MV-4-11 (cell line): ENCODE measurements around the gene AQP10.
"Not testable (repeated sequence)": the region's sequence is repeated elsewhere in the genome, so short reads cannot be mapped to it uniquely, and the experiment has no call there.

Source experiments
- DNase-seq: peaks from one replicate; lab custom pipeline; 2025; lab: John Stamatoyannopoulos, UW

AQP10 gene

DNA sequence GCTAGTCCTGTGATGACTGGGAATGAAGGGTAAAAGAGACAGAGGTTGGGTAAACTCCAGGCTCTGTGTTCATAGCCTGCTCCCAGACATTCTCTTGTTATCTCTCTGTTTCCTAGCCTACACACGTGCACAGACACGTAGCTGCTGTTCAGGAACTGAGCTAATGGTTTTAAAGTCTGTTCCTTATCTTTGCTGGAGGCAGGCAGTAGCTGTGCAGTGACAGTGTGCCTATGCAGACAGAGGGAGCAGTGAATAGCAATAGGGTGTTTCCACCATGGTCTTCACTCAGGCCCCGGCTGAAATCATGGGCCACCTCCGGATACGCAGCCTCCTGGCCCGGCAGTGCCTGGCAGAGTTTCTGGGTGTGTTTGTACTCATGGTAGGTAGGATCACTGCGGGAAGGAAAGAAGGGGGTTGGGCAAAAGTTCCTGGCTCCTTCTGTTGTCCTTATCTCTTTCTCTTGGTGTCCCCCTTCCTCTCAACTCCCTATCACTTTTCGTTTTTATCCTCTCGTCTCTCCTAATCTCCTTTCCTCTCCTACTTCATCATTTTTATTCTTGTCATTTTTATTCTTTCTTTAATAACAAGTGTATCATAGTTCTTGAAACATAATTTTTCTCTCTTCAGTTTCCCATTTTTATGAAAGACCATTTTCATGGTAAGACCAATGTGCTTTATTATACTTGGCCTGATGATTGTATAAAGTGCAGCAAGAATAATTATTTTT lies at the start of gene AQP10:
TSS of gene AQP10 (plus strand) at position 212 of the 727 bp plus-strand sequence. CDS start at position 275, 63 bp downstream.
- DNase-seq, result no peak

DNA sequence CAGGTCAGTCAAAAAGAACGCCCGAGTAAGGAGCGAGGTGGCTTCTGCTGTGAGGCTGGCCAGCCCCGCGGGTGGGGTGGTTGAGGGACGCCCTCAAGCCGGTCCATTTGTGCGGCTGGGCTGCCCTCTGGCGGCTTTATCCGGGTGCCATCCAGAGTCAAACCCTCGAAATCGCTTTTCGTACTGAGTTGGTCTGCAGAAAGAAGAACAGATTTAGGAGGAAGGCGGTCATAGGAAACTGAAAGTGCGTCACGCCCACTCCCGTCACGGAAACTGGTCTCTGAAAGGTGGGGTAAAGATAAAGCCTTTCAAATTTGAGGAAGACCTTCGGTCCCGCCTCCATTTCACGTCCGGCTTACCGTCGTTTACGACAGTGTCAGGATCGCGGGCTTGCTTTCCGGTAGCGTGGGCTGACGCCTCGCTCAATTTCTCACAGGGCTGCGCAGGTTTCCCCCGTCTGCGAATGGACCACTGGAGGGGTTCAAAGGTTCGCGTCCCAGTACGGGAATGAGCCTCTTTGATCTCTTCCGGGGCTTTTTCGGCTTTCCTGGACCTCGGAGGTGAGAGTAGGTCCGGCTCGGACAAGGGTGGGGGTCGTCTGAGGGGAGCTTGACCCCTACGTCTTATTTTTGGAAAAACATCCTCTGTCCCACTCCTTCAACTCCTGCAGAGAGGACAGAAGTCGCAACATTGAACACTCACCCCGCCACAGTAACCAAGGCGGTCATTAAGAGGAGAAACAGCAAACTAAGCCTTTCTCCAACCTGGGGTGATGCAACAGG lies 48.5 kb upstream of the AQP10 start, which contains the start of gene HAX1:
TSS of gene HAX1 (plus strand) at position 413 of the 782 bp plus-strand sequence. CDS start at position 508, 95 bp downstream.
- peak; percentile 99 for DNase-seq

DNA sequence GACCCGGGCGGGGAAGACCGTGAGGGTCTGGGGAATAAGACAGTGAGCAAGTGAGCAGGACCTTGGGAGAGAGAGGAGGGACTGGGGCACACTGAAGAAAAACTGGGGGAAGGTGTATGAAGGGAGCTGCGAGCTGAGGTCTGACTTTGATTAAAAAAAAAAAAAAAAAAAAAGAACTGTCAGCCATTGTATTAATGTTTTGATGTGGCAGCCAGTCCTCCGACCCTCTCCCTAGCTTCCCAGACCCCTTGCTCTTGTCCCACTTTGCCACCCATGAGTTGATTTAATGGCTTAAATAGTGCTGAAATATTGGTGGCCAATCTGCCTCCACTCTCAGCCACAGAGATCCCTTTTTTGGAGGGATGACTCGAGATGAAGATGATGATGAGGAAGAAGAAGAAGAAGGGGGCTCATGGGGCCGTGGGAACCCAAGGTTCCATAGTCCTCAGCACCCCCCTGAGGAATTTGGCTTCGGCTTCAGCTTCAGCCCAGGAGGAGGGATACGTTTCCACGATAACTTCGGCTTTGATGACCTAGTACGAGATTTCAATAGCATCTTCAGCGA lies 47.8 kb upstream of the AQP10 start:
- no peak for DNase-seq

DNA sequence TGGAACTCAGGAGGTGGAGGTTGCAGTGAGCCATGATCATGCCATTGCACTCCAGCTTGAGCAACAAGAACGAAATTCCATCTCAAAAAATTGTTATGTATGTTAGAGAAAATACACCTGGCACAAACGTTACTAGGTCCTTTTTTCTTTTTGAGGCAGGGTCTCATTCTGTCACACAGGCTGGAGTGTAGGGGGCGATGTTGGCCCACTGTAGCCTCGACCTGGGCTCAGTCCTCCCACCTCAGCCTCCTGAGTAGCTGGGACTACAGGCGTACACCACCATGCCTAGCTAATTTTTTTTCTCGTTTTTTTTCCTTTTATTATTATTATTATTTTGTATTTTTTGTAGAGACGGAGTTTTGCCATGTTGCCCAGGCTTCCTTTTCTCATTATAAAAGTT lies 44.1 kb upstream of the AQP10 start:
- DNase-seq, result no peak

DNA sequence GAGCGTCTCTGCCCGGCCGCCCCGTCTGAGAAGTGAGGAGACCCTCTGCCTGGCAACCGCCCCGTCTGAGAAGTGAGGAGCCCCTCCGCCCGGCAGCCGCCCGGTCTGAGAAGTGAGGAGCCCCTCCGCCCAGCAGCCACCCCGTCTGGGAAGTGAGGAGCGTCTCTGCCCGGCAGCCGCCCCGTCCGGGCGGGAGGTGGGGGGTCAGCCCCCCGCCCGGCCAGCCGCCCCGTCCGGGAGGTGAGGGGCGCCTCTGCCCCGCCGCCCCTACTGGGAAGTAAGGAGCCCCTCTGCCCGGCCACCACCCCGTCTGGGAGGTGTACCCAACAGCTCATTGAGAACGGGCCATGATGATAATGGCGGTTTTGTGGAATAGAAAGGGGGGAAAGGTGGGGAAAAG lies 33.3 kb upstream of the AQP10 start:
- DNase-seq, result not testable (repeated sequence)

DNA sequence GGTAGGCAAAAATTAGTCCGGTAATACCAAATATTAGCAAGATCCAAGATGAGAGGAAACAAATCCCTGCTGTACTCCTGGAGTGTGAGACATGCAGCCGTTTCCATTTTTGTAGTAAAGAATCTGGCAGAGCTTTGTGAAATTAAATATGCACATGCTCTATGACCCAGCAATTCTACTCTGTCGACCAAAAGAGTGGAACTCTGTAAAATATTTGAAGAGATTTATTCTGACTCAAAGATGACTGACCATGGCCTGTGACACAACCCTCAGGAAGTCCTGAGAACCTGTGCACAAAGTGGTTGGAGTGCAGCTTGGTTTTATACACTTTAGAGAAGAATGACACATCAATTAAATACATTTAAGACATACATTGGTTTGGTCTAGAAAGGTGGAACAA lies 32.2 kb upstream of the AQP10 start:
- no peak for DNase-seq

DNA sequence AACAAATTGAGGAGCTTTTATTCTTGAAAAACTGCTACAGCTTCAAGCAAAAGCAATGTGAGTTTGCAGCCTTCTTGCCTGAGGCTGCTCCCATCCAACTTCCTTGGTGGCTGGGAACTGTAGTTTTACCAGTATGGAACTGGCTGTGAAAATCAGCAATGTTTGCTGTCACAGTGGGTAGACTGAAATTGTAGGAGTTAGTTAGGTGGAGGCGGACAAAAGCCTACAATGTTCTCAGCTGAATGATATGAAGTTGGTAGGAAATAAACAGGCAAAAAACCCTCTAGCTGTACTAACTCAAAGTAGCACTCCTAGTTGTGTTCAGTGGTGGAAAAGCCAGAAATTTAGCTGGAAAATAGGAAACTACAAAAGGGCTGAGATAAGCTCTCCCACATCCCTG lies 30.0 kb upstream of the AQP10 start:
- DNase-seq, result no peak

- peak; percentile 4 for DNase-seq
These were observed 25.3 kb upstream of the AQP10 start for GRCh38 chr1:154295408-154296235.

GRCh38 chr1:154301582-154301981 lies 19.3 kb upstream of the AQP10 start:
- DNase-seq, result no peak

GRCh38 chr1:154304664-154305337 lies 16.1 kb upstream of the AQP10 start:
- no peak for DNase-seq

- DNase-seq, result no peak
These were observed 14.7 kb upstream of the AQP10 start for GRCh38 chr1:154306151-154306550.

DNA sequence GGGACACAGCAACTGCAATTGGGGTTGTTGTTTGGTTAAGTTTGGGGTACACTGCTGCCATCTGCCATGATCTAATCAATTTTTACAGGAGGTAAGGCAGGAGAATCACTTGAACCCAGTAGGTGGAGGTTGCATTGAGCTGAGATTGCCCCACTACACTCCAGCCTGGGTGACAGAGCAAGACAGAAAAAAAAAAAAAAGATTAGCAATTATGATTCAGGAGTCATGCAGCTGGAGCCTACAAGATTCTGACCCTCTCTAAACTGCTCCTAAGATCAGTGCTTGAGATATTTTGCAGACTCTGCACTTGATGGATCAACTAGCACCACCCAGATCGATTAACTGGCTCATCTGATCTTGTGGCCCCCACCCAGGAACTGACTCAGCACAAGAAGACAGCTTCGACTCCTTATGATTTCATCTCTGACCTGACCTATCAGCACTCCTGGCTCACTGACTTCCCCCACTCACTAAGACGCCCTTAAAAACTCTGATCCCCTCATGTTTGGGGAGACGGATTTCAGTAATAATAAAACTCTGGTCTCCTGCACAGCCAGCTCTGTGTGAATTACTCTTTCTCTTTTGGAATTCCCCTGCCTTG lies 13.1 kb upstream of the AQP10 start:
- DNase-seq, result not testable (repeated sequence)

GRCh38 chr1:154309136-154309535 lies 11.8 kb upstream of the AQP10 start:
- not testable (repeated sequence) for DNase-seq

- not testable (repeated sequence) for DNase-seq
These were observed 8.4 kb upstream of the AQP10 start for GRCh38 chr1:154312229-154313065.

DNA sequence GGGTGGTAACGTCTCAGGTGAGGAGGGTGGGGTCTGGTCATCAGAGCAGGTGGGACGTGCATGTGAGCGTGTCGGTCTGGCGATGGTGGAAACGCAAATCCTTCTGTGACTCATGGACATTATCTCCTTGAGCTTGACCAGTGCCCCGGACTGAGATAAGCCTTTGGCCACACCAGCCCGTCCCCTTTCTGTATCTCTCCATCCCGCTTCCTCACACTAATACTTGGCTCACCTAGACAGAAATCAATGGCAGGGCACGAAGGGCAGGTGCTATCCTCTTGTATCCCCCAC lies 7.9 kb upstream of the AQP10 start:
- no peak for DNase-seq

- DNase-seq, result not testable (repeated sequence)
These were observed 6.7 kb upstream of the AQP10 start for GRCh38 chr1:154314226-154314625.

GRCh38 chr1:154316704-154317103 lies 4.2 kb upstream of the AQP10 start:
- no peak for DNase-seq

- DNase-seq, result no peak
These were observed 2.5 kb upstream of the AQP10 start for GRCh38 chr1:154318386-154318785.

GRCh38 chr1:154321609-154321934 lies 679 bp downstream of the AQP10 start:
- DNase-seq, result not testable (repeated sequence)

DNA sequence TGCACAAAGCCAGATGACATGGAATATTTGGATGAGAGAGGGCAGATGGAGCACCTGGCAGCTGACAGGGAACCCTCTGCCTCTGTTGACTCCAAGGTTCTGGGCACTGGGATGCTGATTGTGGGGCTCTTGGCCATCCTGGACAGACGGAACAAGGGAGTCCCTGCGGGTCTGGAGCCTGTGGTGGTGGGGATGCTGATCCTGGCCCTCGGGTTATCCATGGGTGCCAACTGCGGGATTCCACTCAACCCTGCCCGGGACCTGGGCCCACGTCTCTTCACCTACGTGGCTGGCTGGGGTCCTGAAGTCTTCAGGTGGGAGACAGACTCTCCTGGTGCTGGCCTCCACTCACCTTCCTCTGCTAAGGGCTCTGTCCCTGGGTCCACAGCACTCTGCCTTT lies 2.6 kb downstream of the AQP10 start:
- no peak for DNase-seq
